ENCODE measurements around the gene MUSTN1.

MUSTN1 gene

DNA sequence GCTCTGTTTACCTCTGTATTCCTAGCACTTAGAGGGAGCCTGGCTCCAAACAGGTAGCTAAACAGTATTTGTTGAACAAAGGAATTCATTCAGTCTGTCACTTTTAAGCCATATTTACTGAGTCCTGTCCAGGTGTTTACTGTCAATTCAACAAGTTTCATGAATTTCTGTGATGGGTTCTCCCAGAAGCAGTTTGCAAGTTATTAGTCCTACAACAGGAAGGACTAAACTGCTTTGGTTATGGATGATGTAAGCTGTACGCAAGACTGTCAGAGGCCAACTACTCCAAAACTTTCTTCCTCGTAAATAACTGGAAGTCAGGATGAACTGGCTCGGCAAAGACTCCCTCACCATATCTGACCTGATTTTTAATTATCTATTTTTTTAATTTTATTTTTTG lies 37.4 kb upstream of the MUSTN1 start:
- TF ChIP-seq POLR2AphosphoS5 (IDR thresholded peaks at IDR 0.05; ENCODE audit: low read depth, low read length) (no peak), TAF1 (IDR thresholded peaks at IDR 0.05; ENCODE audit: borderline replicate concordance, insufficient read depth, low read length) (no peak), FOXP2 (optimal IDR thresholded peaks at IDR 0.05; ENCODE audit: borderline replicate concordance, extremely low read depth, extremely low read length, insufficient read depth) (no peak)
- TF ChIP-seq, protein P1, sequence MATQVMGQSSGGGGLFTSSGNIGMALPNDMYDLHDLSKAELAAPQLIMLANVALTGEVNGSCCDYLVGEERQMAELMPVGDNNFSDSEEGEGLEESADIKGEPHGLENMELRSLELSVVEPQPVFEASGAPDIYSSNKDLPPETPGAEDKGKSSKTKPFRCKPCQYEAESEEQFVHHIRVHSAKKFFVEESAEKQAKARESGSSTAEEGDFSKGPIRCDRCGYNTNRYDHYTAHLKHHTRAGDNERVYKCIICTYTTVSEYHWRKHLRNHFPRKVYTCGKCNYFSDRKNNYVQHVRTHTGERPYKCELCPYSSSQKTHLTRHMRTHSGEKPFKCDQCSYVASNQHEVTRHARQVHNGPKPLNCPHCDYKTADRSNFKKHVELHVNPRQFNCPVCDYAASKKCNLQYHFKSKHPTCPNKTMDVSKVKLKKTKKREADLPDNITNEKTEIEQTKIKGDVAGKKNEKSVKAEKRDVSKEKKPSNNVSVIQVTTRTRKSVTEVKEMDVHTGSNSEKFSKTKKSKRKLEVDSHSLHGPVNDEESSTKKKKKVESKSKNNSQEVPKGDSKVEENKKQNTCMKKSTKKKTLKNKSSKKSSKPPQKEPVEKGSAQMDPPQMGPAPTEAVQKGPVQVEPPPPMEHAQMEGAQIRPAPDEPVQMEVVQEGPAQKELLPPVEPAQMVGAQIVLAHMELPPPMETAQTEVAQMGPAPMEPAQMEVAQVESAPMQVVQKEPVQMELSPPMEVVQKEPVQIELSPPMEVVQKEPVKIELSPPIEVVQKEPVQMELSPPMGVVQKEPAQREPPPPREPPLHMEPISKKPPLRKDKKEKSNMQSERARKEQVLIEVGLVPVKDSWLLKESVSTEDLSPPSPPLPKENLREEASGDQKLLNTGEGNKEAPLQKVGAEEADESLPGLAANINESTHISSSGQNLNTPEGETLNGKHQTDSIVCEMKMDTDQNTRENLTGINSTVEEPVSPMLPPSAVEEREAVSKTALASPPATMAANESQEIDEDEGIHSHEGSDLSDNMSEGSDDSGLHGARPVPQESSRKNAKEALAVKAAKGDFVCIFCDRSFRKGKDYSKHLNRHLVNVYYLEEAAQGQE (IDR thresholded peaks at IDR 0.05; ENCODE audit: insufficient read depth in 1 of 2, low read depth in 2 of 2, low read length in 2 of 2), result no peak

DNA sequence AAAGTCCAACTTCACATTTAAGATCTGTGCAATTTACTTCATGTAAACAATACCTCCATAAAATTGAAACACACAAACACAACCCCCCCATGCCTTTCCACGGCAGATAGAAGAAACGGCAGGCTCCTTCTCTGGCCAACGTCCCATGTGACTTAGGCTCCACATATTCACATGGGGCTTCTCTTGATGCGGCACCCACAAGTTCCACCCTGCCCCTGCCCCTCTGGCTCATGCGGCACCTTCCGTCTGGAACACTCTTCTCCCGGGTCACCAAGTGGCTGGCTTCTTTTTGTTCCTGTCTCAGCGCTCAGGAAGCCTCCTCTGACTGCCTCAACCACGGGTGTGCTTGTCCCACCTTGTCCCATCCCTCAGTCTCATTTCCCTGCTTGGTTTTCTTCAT lies 36.9 kb upstream of the MUSTN1 start:
- no peak for TF ChIP-seq SIN3A (IDR thresholded peaks at IDR 0.05; ENCODE audit: borderline replicate concordance, insufficient read depth, low read length)
- TF ChIP-seq, protein P1 (IDR thresholded peaks at IDR 0.05; ENCODE audit: insufficient read depth in 1 of 2, low read depth in 2 of 2, low read length in 2 of 2), result no peak
- no peak for TF ChIP-seq TAF1 (IDR thresholded peaks at IDR 0.05; ENCODE audit: borderline replicate concordance, insufficient read depth, low read length)
- no peak for TF ChIP-seq FOXP2 (optimal IDR thresholded peaks at IDR 0.05; ENCODE audit: borderline replicate concordance, extremely low read depth, extremely low read length, insufficient read depth)
- no peak for TF ChIP-seq POLR2AphosphoS5 (IDR thresholded peaks at IDR 0.05; ENCODE audit: low read depth, low read length)

DNA sequence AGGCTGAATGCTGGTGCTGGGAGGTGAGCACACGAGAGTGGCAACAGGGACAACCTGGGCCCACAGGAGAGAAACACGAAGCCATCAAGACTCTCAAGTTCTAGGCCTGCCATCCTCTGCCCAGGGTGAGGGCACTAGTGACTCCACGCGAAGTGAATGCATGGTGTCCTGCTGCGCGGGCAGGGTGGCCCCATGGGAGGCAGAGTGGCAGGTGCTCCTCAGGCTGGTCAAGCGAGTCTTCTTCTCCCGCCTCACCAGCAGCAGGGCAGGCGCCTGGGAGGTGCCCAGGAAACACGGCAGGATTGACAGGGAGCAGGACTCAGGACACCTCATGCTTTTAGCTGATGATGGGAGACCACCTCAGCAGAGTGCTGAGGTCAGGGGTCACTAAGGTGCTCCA lies 35.7 kb upstream of the MUSTN1 start:
- TF ChIP-seq SIN3A (IDR thresholded peaks at IDR 0.05; ENCODE audit: borderline replicate concordance, insufficient read depth, low read length) (no peak), FOXP2 (optimal IDR thresholded peaks at IDR 0.05; ENCODE audit: borderline replicate concordance, extremely low read depth, extremely low read length, insufficient read depth) (no peak), POLR2AphosphoS5 (IDR thresholded peaks at IDR 0.05; ENCODE audit: low read depth, low read length) (no peak), TAF1 (IDR thresholded peaks at IDR 0.05; ENCODE audit: borderline replicate concordance, insufficient read depth, low read length) (no peak)
- TF ChIP-seq, protein P1 (IDR thresholded peaks at IDR 0.05; ENCODE audit: insufficient read depth in 1 of 2, low read depth in 2 of 2, low read length in 2 of 2), result no peak

DNA sequence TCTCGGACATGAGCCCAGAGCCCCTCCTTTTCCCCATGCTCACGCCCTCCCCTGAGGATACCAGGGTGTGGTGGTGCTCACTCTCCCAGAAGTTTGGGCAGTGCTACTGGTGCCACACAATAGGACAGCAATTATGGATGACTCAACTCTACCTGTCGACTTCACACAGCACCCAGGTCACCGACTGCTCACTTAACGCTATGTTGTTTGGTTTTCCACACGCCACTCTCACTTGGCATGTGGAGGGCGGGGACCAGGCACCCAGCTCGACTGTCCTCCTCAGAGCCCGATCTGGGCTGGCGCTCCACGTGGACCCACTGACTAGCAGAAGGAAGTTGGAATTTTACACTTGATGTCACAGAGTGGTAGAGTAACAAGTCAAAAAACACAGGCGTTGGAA lies 31.6 kb upstream of the MUSTN1 start:
- no peak for TF ChIP-seq POLR2AphosphoS5 (IDR thresholded peaks at IDR 0.05; ENCODE audit: low read depth, low read length)
- no peak for TF ChIP-seq FOXP2 (optimal IDR thresholded peaks at IDR 0.05; ENCODE audit: borderline replicate concordance, extremely low read depth, extremely low read length, insufficient read depth)
- TF ChIP-seq TAF1 (IDR thresholded peaks at IDR 0.05; ENCODE audit: borderline replicate concordance, insufficient read depth, low read length), result no peak
- TF ChIP-seq, protein P1 (IDR thresholded peaks at IDR 0.05; ENCODE audit: insufficient read depth in 1 of 2, low read depth in 2 of 2, low read length in 2 of 2), result no peak
- TF ChIP-seq SIN3A (IDR thresholded peaks at IDR 0.05; ENCODE audit: borderline replicate concordance, insufficient read depth, low read length), result no peak

DNA sequence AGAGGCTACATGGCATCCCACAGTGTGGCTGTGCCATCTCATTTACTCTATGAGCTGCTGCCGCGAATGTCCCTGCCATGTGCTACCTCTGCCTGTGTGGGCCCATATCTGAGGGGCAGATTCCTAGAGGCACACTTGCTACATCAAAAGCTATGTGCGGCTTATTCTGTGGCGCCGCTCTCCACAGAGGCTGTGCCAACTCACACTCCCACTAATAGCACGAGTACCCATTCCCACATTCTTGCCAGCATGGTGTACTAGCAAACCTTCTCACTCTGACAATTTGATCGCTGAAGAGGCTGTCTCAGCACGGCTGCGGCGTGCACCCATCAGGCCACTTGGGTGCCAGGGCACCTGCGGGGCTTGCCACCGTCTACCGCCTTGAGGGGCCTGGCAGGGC lies 31.2 kb upstream of the MUSTN1 start:
- TF ChIP-seq POLR2AphosphoS5 (IDR thresholded peaks at IDR 0.05; ENCODE audit: low read depth, low read length) (no peak), TAF1 (IDR thresholded peaks at IDR 0.05; ENCODE audit: borderline replicate concordance, insufficient read depth, low read length) (no peak)

Measured in PFSK-1 (cell line).